HEK293T (cell line): ENCODE data around the gene FRK.
"Not testable (repeated sequence)": the region's sequence is repeated elsewhere in the genome, so short reads cannot be mapped to it uniquely, and the experiment has no call there.

Experiments
- ARNT ChIP-seq: fragments of 450-650 bp; IDR thresholded peaks from 2 replicates; pipeline ENCODE4 v1.6.1; 2017; ENCODE audit warnings: mild to moderate bottlenecking
- BHLHE40 ChIP-seq: fragments of 450-650 bp; IDR thresholded peaks from 2 replicates; pipeline ENCODE4 v1.6.1; 2016; ENCODE audit warnings: mild to moderate bottlenecking, moderate library complexity, borderline replicate concordance
- CTBP1 ChIP-seq: fragments of 450-650 bp; IDR thresholded peaks from 2 replicates; pipeline ENCODE4 v1.6.1; 2016; ENCODE audit warnings: borderline replicate concordance
- ELF4 ChIP-seq: fragments of 450-650 bp; IDR thresholded peaks from 2 replicates; pipeline ENCODE4 v1.6.1; 2017; ENCODE audit warnings: antibody characterized with exemption
- FOXA1 ChIP-seq: fragments of 450-650 bp; IDR thresholded peaks from 2 replicates; pipeline ENCODE4 v1.6.1; 2016; ENCODE audit warnings: mild to moderate bottlenecking
- FOXK2 ChIP-seq: fragments of 450-650 bp; IDR thresholded peaks from 2 replicates; pipeline ENCODE4 v1.6.1; 2016; ENCODE audit warnings: mild to moderate bottlenecking
- FOXM1 ChIP-seq: fragments of 450-650 bp; IDR thresholded peaks from 2 replicates; pipeline ENCODE4 v1.6.1; 2017; ENCODE audit warnings: mild to moderate bottlenecking, borderline replicate concordance
- HDGF ChIP-seq: fragments of 450-650 bp; IDR thresholded peaks from 2 replicates; pipeline ENCODE4 v1.6.1; 2017; ENCODE audit warnings: antibody characterized with exemption, borderline replicate concordance
- L3MBTL2 ChIP-seq: fragments of 450-650 bp; conservative IDR thresholded peaks from 2 replicates; pipeline ENCODE4 v1.6.1; 2016; ENCODE audit warnings: mild to moderate bottlenecking
- NFRKB ChIP-seq: fragments of 450-650 bp; IDR thresholded peaks from 2 replicates; pipeline ENCODE4 v1.6.1; 2016; ENCODE audit warnings: mild to moderate bottlenecking, moderate library complexity
- SP1 ChIP-seq: fragments of 450-650 bp; IDR thresholded peaks from 2 replicates; pipeline ENCODE4 v1.6.1; 2017
- SUZ12 ChIP-seq: fragments of 450-650 bp; IDR thresholded peaks from 2 replicates; pipeline ENCODE4 v1.6.1; 2016; ENCODE audit warnings: mild to moderate bottlenecking
- TARDBP ChIP-seq: fragments of 450-650 bp; IDR thresholded peaks from 2 replicates; pipeline ENCODE4 v1.6.1; 2016
- ZNF384 ChIP-seq: fragments of 450-650 bp; IDR thresholded peaks from 2 replicates; pipeline ENCODE4 v1.6.1; 2016

- TF ChIP-seq FOXK2, SUZ12, FOXM1, SP1, NFRKB, FOXA1, CTBP1, ZNF384, ARNT, TARDBP, L3MBTL2, ELF4, BHLHE40, HDGF: not testable (repeated sequence)
These were observed 123.2 kb downstream of the FRK start for GRCh38 chr6:115937502-115937901.
